Stimulated activated CD8-positive, alpha-beta memory T cell treated with anti-CD3 and anti-CD28 coated beads, Interleukin-2, amount 100 ng/mL, for 48 hours (primary cell): ENCODE data around the gene SLC1A5.
"Not testable (repeated sequence)": the region's sequence is repeated elsewhere in the genome, so short reads cannot be mapped to it uniquely, and the experiment has no call there.

Experiments
- DNase-seq, 2 donors: peaks; one replicate each; pipeline ENCODE4 v3.0.0-alpha.2; 2020; ENCODE audit warnings: low read depth in 2 of 2

SLC1A5 gene

DNA sequence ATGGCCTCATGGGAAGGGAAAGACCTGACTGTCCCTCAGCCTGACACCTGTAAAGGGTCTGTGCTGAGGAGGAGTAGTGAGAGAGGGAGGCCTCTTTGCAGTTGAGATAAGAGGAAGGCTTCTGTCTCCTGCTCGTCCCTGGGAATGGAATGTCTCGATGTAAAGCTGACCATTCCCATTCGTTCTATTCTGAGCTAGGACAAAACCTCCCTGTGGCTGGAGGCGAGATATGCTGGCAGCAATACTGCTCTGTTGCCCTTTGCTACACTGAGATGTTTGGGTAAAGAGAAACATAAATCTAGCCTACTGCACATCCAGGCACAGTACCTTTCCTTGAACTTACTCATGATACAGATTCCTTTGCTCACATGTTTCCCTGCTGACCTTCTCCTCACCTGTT is 19.6 kb downstream of the SLC1A5 start:
- not testable (repeated sequence) for DNase-seq

DNA sequence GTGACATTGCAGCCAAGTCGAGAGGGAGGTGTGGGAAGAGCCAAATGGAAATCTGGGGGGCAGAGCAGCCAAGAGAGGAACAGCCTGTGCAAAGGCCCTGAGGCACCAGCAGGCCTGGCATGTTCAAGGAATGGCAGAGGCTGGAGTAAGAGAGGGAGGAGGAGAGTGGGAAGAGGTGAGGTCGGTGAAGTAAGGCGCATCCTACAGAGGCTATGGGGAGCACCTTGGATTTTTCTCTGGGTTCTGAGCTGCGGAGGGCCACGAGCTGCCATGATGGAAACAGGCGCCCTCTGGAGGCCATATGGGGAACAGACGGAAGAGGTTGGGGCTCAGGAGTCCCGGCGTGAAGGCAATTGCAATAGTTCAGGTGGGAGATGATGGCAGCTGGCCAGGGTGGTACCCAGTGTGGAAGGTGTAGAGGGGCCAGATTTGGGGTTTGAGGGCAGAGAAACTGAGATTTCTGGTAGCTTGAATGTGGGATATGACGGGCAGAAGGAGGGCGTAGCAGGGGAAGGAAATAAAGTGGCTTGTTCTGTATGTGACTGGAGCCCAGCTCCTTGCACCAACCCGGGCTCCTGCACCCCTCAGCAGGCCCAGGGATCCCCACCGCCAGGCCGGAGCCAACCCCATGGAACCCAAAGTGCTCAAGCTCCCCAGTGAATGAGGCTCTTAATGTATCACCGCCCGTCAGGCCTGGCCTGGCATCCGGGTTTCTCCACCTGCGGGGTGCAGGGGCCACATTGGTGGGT is 21.7 kb downstream of the SLC1A5 start:
- peak in 1 of 2 donors; percentile 56 for DNase-seq

DNA sequence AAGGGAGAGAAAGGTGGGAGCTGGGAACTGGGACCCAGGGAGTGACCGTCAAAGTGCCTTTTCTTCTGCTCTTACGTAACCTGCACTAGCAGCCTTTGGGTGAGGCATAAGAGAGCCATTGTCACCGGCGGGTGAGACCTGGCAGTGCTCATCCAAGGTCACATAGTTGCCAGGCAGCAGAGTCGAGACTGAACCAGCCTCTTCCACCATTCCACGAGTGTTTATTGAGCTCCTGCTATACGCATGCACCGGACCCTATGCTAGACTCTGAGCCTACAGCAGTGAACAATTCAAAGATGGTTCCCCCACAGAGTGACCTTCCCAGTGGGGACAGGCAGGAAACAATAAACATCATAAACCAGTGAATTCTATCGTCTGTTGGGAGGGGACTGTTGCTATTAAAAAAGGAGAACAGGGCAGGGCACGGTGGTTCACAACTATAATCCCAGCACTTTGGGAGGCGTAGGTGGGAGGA is 23.5 kb downstream of the SLC1A5 start:
- DNase-seq = no peak

DNA sequence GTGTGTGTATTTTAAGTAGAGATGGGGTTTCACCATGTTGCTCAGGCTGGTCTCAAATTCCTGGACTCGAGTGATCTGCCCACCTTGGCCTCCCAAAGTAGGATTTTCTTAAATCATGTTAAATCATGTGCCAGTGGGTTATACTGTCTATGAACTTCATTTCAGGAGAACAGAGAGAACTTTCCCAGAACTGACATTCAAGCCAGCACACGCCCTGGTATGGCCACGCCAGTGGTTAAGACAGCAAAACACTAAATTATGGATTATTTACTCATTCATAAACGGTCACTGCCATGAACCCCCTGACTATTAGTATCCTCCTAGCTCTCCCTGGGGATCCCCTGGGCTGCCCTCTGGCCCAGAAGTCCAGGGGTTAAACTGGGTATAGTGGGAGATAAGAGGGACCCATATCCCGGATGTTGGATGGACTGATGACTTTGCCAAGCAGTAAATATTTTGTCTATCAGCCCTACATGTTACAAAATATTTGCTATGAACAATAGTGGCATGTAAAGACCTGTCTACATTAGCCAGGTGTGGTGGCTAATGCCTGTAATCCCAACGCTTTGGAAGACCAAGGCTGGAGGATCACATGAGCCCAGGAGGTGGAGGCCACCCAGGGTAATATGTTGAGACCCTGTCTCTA is 26.0 kb downstream of the SLC1A5 start:
- DNase-seq = no peak

DNA sequence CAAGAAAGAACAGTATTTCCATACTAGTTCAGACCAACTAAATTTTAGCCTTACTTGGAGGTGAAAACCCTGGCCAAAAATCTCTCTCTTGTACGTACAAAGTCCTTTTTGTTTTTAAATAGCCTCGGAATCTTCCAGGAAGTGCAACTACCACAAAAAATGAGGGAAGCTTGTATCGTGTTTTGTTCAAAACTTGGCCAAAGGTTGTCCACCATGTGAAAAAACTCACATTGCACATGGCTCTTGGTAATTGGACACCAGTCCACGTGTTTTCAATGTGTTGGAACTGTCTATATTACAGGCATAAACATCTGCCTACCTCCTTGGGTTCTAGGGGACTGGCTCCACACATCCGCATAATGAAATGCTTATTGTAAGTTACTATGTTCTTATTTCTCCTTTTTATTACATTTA is 27.0 kb downstream of the SLC1A5 start:
- no peak for DNase-seq

DNA sequence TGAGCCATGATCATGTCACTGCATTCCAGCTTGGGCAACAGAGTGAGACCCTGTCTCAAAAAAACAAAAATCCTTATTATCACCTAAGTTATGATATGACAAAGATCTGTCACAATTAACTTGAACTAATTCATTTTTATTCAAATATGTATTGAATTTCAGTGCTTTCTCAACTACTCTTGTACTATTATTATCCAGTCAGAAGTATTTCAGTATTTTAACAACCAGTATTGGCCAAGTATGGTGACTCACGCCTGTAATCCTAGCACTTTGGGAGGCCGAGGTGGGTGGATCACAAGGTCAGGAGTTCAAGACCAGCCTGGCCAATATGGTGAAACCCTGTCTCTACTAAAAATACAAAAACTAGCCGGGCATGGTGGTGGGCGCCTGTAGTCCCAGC is 27.5 kb downstream of the SLC1A5 start:
- not testable (repeated sequence) for DNase-seq

DNA sequence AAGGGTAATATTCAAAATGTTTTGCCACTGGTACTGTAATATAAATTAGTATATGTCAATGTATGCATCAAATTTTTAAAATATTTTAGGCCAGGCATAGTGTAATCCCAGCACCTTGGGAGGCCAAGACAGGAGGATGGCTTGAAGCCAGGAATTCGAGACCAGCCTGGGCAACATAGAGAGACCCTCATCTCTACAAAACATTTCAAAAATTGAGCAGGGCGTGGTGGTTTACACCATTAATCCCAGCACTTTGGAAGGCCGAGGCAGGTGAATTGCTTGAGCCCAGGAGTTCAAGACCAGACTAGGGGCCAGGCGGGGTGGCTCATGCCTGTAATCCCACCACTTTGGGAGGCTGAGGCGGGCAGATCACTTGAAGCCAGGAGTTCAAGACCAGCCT is 28.0 kb downstream of the SLC1A5 start:
- no peak for DNase-seq

DNA sequence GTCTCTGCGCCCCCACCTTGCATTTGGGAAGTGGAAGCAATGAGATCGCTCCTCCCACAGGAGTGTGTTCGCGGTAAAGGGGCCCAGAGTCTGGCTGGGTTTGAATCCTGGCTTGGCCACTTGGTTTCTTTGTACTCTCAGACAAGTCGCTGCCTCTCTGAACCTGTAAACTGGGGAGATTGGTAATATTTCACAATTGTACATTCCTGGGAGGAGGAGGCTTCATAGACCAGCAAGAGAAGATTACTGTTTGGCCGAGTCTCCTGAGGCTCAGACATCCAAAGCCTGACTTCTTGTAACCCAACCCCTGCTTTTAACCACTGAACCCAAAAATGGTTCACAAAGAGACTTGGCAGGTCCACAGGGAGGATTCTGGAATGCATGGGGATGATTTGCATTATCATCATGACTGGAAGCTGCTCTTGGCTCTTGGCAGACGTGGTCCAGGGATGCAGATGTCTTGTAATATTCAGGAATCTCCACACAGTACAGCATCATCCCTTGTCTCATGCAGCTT is 28.5 kb downstream of the SLC1A5 start:
- no peak for DNase-seq

DNA sequence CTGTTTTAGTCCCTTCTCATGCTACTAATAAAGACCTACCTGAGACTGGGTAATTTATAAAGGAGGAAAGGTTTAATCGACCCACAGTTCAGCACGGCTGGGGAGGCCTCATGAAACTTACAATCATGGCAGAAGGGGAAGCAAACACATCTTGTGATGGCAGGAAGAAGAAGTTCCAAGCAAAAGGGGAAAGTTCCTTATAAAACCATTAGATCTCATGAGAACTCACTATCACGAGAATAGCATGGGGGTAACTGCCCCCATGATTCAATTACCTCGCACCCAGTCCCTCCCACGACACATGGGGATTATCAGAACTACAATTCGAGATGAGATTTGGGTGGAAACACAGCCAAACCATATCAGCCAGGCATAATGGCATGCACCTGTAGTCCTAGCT is 29.2 kb downstream of the SLC1A5 start:
- no peak for DNase-seq

DNA sequence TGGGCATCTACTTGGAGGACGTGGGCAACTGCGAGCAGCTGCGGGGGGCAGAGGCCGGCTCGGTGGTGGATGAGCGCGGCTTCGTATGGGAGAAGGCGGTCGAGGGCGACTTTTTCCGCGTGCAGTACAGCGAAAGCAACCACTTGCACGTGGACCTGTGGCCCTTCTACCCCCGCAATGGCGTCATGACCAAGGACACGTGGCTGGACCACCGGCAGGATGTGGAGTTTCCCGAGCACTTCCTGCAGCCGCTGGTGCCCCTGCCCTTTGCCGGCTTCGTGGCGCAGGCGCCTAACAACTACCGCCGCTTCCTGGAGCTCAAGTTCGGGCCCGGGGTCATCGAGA is 31.9 kb downstream of the SLC1A5 start:
- no peak for DNase-seq

DNA sequence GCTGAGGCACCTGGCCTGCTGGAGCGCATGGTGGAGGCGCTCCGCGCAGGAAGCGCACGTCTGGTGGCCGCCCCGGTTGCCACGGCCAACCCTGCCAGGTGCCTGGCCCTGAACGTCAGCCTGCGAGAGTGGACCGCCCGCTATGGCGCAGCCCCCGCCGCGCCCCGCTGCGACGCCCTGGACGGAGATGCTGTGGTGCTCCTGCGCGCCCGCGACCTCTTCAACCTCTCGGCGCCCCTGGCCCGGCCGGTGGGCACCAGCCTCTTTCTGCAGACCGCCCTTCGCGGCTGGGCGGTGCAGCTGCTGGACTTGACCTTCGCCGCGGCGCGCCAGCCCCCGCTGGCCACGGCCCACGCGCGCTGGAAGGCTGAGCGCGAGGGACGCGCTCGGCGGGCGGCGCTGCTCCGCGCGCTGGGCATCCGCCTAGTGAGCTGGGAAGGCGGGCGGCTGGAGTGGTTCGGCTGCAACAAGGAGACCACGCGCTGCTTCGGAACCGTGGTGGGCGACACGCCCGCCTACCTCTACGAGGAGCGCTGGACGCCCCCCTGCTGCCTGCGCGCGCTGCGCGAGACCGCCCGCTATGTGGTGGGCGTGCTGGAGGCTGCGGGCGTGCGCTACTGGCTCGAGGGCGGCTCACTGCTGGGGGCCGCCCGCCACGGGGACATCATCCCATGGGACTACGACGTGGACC is 32.4 kb downstream of the SLC1A5 start:
- no peak for DNase-seq

DNA sequence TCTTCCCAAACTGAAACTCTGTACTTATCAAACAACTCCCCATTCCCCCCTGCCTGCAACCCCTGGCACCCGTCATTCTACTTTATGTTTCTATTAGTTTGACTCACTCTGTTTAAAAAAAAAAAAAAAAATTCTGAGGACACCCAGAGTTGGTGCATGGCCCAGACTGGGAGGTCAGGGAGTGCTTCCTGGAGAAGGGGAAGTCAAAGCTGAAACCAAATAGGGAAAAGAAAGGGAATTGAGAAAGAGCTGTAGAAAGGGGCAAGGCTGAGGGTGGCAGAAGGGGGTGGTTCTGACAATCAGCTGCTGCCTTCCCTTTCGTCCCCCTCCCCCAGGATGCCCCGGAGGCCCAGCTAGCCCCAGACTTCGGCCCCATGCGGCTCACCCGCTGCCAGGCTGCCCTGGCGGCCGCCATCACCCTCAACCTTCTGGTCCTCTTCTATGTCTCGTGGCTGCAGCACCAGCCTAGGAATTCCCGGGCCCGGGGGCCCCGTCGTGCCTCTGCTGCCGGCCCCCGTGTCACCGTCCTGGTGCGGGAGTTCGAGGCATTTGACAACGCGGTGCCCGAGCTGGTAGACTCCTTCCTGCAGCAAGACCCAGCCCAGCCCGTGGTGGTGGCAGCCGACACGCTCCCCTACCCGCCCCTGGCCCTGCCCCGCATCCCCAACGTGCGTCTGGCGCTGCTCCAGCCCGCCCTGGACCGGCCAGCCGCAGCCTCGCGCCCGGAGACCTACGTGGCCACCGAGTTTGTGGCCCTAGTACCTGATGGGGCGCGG is 33.1 kb downstream of the SLC1A5 start:
- no peak for DNase-seq

DNA sequence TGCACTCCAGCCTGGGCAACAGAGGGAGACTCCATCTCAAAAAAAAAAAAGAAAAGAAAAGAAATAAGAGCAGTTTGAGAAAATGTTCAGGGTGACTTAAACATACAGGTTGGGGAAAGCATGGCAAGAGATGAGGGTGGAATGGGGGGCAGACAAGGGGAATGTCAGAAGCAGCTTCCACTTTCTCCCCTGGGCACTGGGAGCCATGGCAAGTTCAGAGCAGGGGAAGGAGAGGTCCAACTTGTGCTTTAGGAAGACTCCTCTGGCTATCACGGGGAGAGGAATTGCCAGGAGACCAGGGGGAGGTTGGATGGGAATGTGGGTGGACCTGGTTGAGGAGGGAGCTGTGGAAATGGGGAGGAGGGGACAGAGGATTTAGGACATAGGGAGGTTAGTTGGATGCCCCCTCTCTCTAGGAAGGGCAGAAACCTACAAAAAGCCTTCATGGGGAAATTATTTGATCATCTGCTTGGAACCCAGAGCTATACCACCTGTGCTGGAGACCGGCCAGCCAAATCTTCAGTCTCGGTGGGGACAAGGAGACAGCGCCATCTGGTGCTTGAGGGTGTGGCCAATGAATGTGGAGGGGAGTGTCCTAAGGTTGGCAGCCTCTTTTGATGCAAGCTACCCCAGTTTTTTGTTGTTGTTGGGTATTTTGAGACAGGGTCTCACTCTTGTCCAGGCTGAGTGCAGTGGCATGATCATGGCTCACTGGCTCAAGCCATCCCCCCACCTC is 34.8 kb downstream of the SLC1A5 start:
- peak; percentile 36 to 42 for DNase-seq

DNA sequence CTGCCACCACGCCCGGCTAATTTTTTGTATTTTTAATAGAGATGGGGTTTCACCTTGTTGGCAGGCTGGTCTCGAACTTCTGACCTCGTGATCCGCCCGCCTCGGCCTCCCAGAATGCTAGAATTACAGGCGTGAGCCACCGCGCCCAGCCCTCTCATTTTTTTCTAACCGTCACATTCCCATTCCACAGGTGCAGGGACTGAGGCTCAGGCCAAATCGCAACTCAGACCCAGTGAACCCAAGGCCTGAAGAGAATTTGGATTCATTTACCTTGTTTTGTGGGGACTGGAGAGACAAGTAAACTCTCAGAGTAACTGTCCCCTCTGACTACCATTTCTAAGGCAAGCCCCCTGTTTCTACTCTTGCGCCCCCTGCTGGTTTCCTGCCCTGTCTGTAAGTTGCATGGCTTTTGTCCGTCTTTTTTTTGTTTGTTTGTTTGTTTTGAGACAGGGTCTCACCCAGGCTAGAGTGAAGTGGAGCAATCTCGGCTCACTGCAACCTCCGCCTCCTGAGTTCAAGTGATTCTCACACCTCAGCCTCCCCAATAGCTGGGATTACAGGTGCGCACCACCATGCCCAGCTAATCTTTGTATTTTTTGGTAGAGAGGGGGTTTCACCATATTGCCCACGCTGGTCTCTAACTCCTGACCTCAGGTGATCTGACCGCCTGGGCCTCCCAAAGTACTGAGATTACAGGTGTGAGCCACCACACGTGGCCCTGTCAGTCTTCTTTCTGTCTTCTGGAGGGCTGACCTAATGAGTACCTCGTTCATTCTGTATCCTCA is 39.9 kb downstream of the SLC1A5 start:
- peak; percentile 71 to 73 for DNase-seq

DNA sequence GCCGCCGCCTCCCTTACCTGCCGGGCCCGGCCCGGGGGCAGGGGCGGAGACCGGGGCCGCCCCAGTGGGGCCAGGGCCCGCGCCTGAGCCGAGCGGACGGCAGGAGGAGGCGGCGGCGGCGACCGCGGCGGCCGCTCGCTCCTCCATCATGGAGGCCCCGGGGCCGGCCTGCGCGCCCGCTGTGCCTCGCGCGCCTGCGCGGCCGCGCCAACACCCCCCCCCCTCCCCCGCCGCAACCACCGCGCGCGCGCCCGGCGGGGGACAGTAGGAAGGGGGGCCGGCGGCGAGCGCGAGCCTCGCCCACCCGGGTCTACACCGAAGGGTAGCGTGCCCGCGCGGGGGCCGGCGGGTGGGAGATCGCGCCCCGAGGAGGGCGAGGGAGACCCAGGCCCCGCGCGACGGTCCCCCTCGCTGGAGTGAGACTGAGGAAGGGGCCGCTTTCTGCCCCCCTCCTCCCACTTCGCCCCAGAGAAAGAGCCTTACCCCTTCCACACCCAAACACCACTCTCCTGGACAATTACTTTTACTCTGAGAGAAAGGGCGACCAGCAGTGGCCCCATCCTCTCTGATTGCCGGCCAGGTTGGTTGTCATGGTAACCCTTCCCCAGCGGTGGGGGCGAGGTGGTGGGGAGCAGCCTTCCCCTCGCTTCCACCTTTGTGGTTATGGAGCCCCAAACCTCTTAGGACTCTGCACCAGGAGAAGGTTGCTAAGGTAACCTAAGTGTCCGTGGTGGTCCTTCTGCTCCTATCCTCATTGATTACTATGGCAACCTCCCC is 41.9 kb downstream of the SLC1A5 start, which contains the start of gene STRN4:
Gene STRN4, minus strand, starts transcription at position 170 of the 777 bp plus-strand sequence. Its CDS starts 20 bp downstream, at position 150.
- peak; percentile 40 to 60 for DNase-seq

DNA sequence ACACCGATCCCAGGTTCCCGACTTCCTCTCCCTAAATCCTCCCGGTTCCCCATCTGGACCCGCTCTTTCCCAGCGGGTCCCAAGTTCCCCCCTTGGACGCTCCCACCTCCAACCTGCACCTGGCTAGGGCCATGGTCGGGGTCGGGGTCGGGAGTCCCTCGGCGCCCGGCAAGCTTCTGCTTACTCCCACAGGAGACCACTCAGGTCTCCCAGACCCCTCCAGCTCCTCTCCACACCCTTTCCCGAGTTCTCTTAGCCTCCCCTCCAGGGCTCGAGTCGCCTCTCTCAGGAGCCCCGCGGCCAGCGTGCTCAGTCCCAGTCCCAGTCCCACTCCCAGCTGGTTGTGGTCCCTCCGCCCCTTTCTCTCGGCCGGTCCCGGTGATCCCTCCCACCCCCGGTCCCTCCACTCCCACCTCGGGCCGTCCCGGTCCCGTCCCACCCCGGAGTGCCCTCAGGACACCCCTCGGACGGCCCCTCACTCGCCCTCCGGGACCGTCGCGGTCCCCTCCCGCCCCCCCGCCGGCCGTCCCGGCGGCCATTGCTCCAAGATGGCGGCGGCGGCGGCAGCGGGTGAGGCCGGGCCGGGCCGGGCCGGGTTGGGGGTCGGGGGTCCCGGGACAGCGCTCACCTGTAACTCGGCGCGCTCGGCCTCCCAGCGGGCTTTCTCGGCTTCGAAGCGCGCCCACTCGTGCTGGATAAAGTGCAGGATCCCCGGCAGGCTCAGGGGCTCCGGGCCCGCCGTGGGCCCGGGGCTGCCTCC is 42.7 kb downstream of the SLC1A5 start, which contains the start of gene FKRP:
Gene FKRP, plus strand, starts transcription at position 537 of the 760 bp plus-strand sequence. CDS start 9,394 bp downstream, outside the sequence.
- DNase-seq = no peak

DNA sequence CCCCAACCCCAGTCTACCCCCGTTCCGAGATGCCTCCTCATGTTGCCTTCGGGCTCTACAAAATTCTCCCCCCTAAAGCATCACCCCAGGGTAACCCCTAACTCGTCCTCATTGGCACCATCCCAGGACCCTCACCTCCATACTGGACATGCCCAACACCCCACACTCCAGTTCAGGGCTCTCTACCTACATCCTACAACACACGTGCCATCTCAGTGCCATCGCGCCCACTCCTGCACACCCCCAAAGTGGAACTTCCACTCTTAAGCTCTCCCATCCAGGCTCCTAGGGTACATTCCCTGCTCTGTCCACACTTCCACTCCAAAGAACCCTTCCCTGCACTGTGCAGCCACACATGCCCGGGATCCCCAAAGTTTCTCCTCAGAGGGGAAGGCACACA is 43.4 kb downstream of the SLC1A5 start:
- no peak for DNase-seq

DNA sequence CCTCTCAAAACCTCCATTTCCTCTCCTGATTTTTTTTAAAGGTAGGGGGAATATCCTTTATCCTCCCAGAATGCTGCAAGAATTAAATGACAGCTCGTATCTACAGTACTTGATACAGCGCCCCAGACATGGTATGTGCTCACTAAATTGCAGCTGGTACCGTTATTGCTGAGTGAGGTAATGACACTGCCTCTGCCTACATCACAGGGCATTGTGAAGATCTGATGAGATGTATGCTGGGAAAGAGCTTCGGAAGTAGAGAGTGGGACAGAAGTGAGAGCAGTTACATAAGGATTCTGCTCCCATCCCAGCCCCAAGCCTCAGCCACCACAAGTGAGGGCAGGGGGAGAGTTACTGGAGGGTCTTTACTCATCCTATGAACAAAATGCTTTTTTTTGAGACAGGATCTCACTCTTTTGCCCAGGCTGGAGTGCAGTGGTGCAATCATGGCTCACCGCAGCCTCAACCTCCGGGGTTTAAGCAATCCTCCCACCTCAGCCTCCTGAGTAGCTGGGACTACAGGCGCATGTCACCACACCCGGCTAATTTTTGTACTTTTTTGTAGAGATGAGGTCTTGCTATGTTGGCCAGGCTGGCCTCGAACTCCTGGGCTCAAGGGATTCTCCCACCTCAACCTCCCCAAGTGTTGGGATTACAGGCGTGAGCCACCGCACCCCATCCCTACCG is 44.2 kb downstream of the SLC1A5 start:
- no peak for DNase-seq
